Astrocyte of the spinal cord (primary cell): ENCODE results near the gene PRCP.
A peak's percentile ranks its signal among the peaks of the same experiment; 100 is the strongest.
"Not testable (repeated sequence)": the region's sequence is repeated elsewhere in the genome, so short reads cannot be mapped to it uniquely, and the experiment has no call there.

ENCODE experiments used
- DNase-seq: peaks from one replicate; pipeline ENCODE4 v3.0.0; 2011; ENCODE audit warnings: low read depth, low spot score
- H3K4me3 ChIP-seq: 2 replicates; pipeline ENCODE4 v1.5.1; 2011; ENCODE audit warnings: low read depth, mild to moderate bottlenecking, low read length, moderate library complexity
- CTCF ChIP-seq: IDR thresholded peaks from 2 replicates; pipeline ENCODE4 v1.5.1; 2012; ENCODE audit warnings: low read depth, mild to moderate bottlenecking, low read length, inconsistent platforms
- in situ Hi-C: cut with HindIII; loops from 2 replicates; pipeline ENCODE4 v1.10.0; 2017; ENCODE audit warnings: low sequenced_read_pairs

PRCP gene

GRCh38 chr11:82927264-82927880 lies 27.1 kb upstream of the PRCP start:
- in situ Hi-C loops: no loop called here
- no peak overlapping the region for H3K4me3 ChIP-seq
- peak; percentile 67 for DNase-seq
- TF ChIP-seq CTCF: peak; percentile 74

GRCh38 chr11:82924522-82925224 lies 24.4 kb upstream of the PRCP start:
- in situ Hi-C loops: no loop called here
- no peak for DNase-seq
- H3K4me3 ChIP-seq: no peak overlapping the region
- no peak for TF ChIP-seq CTCF

GRCh38 chr11:82922396-82923173 lies 22.4 kb upstream of the PRCP start:
- DNase-seq, in situ Hi-C loops, H3K4me3 ChIP-seq: not testable (repeated sequence)

GRCh38 chr11:82920227-82920626 lies 20.0 kb upstream of the PRCP start:
- in situ Hi-C loops, H3K4me3 ChIP-seq, DNase-seq: not testable (repeated sequence)

- in situ Hi-C loops, DNase-seq, H3K4me3 ChIP-seq: not testable (repeated sequence)
Measured at GRCh38 chr11:82919786-82920185, 19.6 kb upstream of the PRCP start.

GRCh38 chr11:82909015-82909640 lies 8.9 kb upstream of the PRCP start:
- DNase-seq: no peak
- no peak for TF ChIP-seq CTCF
- no peak overlapping the region for H3K4me3 ChIP-seq
- in situ Hi-C loops: no loop called here

GRCh38 chr11:82908311-82908710 lies 8.1 kb upstream of the PRCP start:
- no peak for TF ChIP-seq CTCF

GRCh38 chr11:82907371-82907770 lies 7.1 kb upstream of the PRCP start:
- in situ Hi-C loops: no loop called here
- no peak overlapping the region for H3K4me3 ChIP-seq
- TF ChIP-seq CTCF: no peak
- no peak for DNase-seq

More at GRCh38 chr11:82908311-82908710, 8.1 kb upstream of the PRCP start:
- no peak overlapping the region for H3K4me3 ChIP-seq
- no peak for DNase-seq
- in situ Hi-C loops: no loop called here
